GM19467 (cell line): ENCODE results near the gene WDSUB1.

Source experiments
- ATAC-seq: cut with Tn5 transposase; IDR thresholded peaks from one replicate; pipeline ENCODE4 v1.9.1; 2021; ENCODE audit warnings: mild to moderate bottlenecking, moderate library complexity; ENCODE audit not compliant: unreplicated experiment

WDSUB1 gene

DNA sequence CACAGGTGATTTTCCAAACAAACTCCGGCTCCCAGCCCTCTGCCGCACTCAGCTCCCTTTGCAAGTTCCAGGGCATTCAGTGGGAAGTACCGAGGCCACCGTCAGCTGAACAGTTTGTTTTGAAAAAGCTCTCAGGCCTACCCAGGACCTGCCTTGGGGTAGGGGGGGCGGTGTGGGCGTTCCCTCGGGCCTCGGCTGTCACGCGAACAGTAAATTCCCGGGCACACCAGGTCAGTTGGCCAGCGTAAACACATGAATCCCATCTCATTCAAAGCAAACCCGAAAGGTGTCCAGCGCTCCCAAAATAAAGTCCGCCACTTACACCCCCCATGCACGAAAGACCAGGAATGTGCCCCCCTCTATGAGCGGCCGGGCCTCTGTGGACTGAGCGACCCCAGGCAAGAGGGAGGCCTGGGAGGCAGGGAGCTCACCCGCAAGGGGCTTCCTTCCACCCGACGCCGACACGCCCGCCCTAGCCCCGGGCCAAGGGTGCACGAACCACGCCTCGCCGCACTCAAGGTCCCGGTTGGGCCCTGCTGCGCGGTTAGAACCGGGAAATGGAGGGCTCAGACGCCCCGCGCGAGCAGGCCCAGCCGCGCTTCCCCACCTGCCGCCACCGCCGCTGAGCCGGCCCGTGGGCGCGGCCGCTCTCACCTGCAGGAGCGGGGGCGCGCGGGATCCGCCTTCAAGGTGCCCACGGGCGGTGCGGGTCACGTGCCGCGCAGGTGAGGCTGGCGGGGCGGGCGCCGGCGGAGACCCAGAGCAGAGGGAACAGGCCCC is at the start of gene WDSUB1:
TSS of gene WDSUB1 (minus strand) at position 775 of the 780 bp plus-strand sequence. CDS start 3,634 bp downstream, outside the sequence.
- ATAC-seq: peak; percentile 33

DNA sequence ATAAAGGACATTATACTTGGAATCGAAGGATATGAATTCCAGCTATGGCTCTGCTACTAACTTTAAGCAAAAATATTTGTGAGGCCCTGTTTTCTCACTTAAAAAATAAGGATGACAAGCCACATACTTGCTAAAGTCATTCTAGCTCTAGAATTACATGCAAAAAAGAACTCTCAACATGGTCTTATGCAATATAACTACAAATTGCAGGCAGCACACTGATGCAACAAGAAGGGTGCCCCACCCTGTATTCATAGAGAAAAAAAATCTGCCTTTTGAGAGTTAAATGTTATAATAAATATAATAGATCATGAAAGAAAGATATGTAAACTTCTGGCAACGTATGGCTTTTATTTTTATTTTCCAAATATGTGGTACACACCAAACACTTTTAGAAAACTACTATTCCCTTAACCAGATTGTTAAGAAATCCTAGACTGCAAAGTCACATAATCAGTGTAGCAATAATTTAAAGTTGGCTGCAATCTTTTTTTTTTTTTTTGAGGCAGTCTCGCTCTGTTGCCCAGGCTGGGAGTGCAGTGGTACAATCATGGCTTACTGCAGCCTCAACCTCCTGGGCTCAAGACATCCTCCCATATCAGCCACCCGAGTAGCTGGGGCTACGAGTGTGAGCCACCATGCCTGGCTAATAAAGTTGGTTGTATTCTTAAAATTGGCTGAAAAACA is 40.2 kb upstream of the WDSUB1 start:
- ATAC-seq: no peak

GRCh38 chr2:159322419-159322818 is 35.9 kb upstream of the WDSUB1 start:
- ATAC-seq: no peak

GRCh38 chr2:159317392-159318088 is 31.0 kb upstream of the WDSUB1 start:
- ATAC-seq: peak; percentile 56

DNA sequence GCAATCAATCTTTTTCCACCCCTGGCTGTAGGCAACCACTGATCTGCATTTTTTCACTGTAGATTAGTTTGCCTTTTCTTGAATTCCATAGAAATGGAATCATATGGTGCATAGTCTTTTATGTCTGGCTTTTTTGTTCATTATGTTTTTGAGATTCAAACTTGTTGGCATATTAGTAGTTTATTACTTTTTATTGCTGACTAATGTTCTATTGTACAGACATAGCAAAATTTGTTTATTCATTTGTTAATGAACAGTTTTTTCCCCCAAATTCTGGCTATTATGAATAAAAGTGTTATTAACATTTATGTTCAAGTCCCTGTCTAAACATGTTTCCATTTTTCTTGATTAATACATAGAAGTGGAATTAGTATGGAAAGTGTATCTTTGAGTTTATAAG is 21.4 kb upstream of the WDSUB1 start:
- no peak for ATAC-seq

DNA sequence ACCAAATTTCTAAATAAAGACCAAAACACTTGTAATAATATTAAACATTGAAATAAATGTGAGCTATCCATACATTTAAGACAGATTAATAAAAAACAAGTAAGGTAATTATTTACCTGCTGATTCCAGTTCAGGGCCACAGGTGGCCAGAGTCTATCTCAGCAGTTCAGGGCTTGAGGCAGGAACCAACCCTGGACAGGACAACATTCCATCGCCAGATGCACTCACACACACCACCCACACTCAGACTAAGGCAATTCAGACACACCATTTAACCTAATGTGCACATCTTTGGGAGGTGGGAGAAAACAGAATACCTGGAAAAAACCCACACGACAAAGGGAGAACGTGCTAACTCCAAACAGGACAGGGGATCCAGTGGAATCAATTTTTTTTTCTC is 14.1 kb upstream of the WDSUB1 start:
- ATAC-seq: no peak

DNA sequence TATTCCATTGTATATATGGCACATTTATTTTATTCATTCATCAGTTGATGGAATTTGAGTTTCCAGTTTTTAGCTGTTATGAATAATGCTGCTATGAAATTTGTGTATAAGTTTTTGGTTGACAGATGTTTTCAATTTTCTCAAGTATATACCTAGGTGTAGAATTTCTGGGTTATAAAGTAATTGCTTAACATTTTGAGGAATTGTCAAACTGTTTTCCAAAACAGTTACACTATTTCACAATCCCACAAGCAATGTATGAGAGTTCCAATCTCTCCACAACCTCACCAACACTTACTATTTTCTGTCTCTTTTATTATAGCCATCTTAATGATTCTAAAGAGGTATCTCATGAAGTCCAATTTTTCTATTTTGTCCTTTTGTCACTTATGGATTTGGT is 12.5 kb upstream of the WDSUB1 start:
- ATAC-seq: no peak

- ATAC-seq: no peak
These were observed 10.7 kb upstream of the WDSUB1 start for GRCh38 chr2:159297042-159297707.

DNA sequence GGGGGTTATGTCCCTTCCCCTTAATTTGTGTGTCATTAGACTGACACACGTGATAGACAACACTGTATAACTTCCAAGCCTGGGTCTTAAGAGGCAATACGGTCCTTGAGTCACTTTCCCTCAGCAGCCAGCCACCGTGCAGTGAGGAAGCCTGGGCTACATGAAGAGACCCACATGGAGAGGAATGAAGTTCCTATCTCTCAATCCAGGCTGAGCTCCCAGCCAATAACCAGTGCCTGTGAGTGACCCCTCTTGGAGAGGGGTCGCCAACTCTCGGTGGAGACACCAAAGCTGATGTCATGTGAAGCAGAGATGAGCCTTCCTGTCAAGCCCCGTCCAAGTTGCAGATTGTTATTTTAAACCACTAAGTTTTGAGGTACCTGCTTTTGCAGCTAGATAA is 5.7 kb upstream of the WDSUB1 start:
- ATAC-seq: no peak

GRCh38 chr2:159290289-159290907 is 3.9 kb upstream of the WDSUB1 start:
- no peak for ATAC-seq

DNA sequence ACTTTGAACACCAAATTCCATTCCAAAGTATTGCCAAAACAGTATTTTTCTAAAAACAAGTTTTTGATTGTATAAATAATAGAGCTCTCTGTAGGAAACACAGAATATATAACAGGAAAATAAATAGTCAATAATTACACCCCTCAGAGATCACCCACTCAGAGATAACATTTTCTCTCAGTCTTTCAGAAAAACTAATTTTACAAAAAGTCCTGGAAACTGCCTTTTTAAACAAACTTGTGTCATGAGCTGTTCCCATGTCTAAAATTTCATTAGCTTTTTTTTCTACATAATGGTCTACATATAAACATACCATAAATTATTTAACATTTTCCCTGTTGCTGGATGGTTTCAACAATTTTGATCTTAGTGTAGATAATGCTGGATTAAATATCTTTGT is 1.2 kb upstream of the WDSUB1 start:
- no peak for ATAC-seq

DNA sequence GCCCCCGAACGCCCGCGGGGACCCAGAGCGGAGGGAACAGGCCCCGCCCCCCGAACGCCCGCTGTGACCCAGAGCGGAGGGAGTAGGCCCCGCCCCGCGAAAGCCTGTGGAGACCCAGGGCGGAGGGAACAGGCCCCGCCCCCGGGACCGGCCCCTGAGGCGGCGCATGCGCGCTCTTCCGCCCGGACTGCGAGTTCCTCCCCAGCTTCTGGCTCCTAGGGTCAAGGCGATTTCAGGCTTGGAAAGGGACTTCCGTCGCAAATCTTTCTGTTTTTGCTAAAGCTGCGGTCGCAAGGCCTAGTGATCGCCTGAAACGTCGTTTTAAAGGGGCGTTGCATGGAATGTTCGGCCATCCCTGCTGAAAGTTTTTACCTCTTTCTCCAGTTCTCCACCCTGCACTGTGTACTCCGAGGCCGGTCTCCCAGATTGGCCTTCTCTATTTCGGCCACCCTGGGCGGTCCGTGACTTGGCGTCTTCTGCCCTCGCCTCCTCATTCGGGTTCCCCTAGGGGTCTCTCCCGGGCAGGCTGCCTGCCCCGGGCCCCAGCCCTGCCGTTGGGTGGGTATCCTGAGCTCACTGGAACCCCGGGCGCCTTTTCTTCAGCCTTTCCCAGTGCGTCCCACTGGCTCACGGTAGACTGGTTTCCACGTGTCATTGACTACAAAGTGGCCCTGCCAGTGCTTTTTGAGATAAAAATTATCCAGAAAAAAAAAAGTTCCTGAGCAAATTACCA is 372 bp upstream of the WDSUB1 start:
- peak; percentile 90 for ATAC-seq

- ATAC-seq: no peak
These were observed 1.1 kb downstream of the WDSUB1 start for GRCh38 chr2:159285433-159285832.

DNA sequence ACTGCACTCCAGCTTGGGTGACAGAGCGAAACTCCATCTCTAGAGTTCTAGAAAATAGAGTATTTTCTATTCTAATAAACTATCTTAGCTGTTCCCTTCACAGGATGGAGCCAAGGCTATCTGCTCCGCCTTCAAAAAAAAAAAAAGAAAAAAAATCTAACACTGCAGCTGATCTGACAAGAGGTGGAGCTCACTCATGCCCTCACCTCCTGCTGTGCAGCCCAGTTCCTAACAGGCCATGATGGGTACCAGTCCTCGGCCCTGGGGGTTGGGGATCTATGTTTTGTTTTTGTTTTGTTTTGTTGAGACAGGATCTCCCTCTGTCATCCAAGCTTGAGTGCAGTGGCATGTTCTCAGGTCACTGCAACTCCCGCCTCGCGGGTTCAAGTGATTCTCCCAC is 3.0 kb downstream of the WDSUB1 start:
- no peak for ATAC-seq

DNA sequence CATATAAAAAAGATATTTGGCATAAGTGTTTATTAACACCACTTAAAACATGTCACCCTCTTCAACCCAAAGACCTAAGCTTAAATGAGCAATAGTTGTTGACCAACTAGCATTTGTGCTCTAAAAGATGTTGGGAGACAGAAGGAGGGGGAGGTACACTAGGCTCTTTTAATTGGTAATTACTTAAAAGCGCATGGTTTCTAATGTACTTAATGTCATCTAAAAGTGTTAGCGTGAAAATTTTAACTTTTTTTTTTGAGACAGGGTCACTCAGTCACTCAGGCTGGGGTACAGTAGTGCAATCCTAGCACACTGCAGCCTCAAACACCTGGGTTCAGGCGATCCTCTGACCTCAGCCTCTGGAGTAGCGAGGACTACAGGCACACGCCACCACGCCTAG is 5.5 kb downstream of the WDSUB1 start:
- no peak for ATAC-seq

- no peak for ATAC-seq
These were observed 6.8 kb downstream of the WDSUB1 start for GRCh38 chr2:159279700-159280099.

DNA sequence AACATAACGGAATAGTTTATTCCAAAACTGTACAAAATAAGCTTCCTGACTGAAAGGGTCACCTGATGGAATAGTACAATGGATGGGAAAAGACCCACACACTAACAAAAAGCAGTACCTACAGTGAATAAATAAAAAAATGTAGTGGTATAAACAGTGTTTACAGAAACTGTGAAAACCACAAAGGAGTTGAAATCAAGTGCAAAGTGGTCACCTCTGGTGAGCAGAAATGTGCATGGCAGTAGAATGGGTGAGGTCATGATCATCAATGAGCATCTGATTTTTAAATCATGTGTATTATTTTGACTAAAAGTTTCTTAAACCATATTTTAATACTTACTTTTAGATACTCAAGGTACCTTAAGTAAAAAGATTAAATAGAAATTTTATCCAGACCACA is 11.4 kb downstream of the WDSUB1 start:
- no peak for ATAC-seq

DNA sequence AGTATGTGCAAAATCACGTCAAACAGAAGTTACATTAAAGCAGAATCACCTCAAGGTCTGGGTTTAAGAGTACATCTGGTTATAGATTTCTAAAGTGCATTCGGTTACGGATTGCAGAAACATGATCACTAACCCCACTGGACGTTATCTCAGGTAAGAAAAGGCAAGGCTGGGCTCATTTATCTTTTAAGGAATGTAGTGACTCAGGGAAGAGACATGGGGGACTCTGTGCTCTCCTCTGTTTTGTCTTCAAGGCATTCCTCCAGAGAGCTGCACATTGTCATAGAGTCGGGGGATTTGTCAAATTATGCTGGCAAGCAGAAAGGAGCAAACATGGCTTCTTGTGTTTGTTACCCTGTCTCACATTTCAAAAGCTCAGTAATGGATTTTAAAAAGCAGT is 14.3 kb downstream of the WDSUB1 start:
- ATAC-seq: no peak

DNA sequence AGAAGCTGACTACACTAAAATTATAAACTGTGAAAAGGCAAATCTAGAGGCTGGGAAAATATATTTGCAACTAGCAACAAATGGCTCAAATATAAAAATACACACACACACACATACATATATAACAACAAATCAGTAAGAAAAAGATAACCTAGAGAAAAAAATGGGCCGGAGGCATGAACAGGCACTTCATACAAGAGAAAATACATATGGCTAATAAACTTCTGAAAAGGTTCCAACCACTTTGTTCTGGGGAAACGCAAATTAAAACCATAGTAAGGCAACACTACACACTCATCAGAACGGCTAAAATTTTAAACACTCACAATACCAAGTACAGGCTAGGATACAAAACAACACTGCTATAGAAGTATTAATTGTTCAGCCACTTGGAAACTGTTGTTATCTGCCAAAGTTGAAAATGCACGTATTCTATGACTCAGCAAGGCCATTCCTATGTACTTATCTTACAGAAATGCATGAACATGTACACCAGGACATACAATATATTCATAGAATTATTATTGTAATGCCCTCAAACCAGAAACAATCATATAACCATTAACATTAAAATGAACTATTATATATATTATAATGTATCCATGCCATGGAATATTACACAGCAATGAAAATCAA is 15.6 kb downstream of the WDSUB1 start:
- ATAC-seq: no peak

DNA sequence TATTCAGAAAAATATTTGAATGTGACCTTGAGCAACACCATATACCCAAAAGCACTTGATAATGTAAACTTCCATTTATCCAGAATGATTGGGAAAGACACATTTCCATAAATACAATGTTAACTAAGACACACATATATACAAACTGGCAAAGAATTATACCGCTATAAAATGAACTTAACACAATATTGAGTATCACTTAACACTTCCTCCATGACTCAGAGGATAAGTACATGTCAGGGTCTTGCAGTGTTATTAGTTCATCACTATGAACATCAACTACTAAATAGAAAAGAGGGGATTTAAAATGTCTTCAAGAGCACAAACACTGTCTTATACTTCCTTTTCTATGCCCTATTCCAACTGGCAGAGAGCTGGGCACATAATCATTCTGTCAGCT is 18.6 kb downstream of the WDSUB1 start:
- ATAC-seq: no peak
